ENCODE measurements around the gene TLK2.

- TF ChIP-seq EZH2 (IDR thresholded peaks at IDR 0.05; ENCODE audit: low read length): no peak
- TF ChIP-seq CTCF (optimal IDR thresholded peaks at IDR 0.05 in 1 of 3, IDR thresholded peaks at IDR 0.05 in 1 of 3, conservative IDR thresholded peaks at IDR 0.05 in 1 of 3; ENCODE audit: extremely low read depth in 1 of 3, insufficient read depth in 2 of 3, low read length in 3 of 3): peak in 1 of 3 experiments; percentile 4
Measured at GRCh38 chr17:62627904-62628633, 149.4 kb downstream of the TLK2 start.

Data from keratinocyte (primary cell).